Naive B cell (primary cell): ENCODE results near the gene LRRC75A. TPM values are rescaled to one million over a fixed set of nuclear protein-coding genes. Genes with fewer than 3 reads are reported as not detected.
"Not testable (repeated sequence)": the region's sequence is repeated elsewhere in the genome, so short reads cannot be mapped to it uniquely, and the experiment has no call there.

Source experiments
- ATAC-seq, 2 donors: fragments of 150-1000 bp; cut with Tn5 transposase; 2 replicates each; pipeline ENCODE4 v1.10.0; 2021; ENCODE audit warnings: low read depth in 2 of 2, mild to moderate bottlenecking in 2 of 2, moderate library complexity in 2 of 2
- DNase-seq: peaks from one replicate; pipeline ENCODE4 v3.0.0; 2022
- H3K27ac Mint-ChIP-seq, 6 donors: one replicate each; pipeline ENCODE4 v1.8.0; 2020 to 2022; ENCODE audit warnings: mild to moderate bottlenecking in 6 of 6, mixed read lengths in 6 of 6, moderate library complexity in 5 of 6, inconsistent platforms in 2 of 6
- H3K27me3 Mint-ChIP-seq, 3 donors: one replicate each; pipeline ENCODE4 v1.8.0; 2021 to 2022; ENCODE audit warnings: mixed read lengths in 3 of 3, mild to moderate bottlenecking in 1 of 3
- H3K36me3 Mint-ChIP-seq, 2 donors: one replicate each; pipeline ENCODE4 v1.8.0; 2020 to 2022; ENCODE audit warnings: mixed read lengths in 2 of 2, inconsistent platforms in 1 of 2, mild to moderate bottlenecking in 1 of 2
- H3K4me1 Mint-ChIP-seq, 3 donors: one replicate each; pipeline ENCODE4 v1.8.0; 2020 to 2022; ENCODE audit warnings: mixed read lengths in 3 of 3, inconsistent platforms in 1 of 3, mild to moderate bottlenecking in 1 of 3, moderate library complexity in 1 of 3
- H3K4me3 Mint-ChIP-seq, 8 donors: one replicate each; pipeline ENCODE4 v1.8.0; 2020 to 2022; ENCODE audit warnings: mild to moderate bottlenecking in 8 of 8, mixed read lengths in 8 of 8, moderate library complexity in 8 of 8, inconsistent platforms in 2 of 8
- H3K9me3 Mint-ChIP-seq, 7 donors: one replicate each; pipeline ENCODE4 v1.8.0; 2020 to 2022; ENCODE audit warnings: mixed read lengths in 7 of 7, mild to moderate bottlenecking in 5 of 7, inconsistent platforms in 2 of 7, moderate library complexity in 1 of 7
- polyA plus RNA-seq, 6 donors: library from polyadenylated mRNA; unstranded; fragments of 300-500 nt; fragmentation: Illumina TruSeq; gene quantifications; one replicate each; pipeline ENCODE4 v1.2.3, GENCODE V29; 2021; ENCODE audit warnings: low read depth in 6 of 6

LRRC75A gene
- polyA plus RNA-seq, 6 donors from 2014 or later: 0.21 to 1.9 (median 1.1) TPM

DNA sequence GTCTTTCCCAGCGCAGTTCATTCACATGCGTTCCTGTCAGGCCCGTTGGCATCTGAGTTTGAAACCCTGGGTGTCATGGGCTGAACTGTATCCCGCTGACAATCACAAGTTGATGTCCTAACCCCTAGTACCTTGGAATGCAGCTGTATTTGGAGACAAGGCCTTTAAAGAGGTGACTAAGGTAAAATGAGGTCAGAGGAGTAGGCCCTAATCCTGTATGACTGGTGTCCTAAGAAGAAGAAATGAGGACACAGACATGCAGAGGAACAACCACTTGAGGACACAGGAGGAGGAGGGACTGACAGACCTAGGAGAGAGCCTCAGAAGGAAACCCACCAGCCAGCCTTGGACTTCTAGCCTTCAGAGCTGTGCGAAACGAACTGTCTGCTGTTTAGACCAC is 43.5 kb downstream of the LRRC75A start:
- Mint-ChIP-seq H3K4me1 (peaks cover 12 to 28% (median 21%) of the 10 kb centered on the region in 3 donors), H3K27me3 (no peaks in the 10 kb centered on the region), H3K9me3 (no peaks in the 10 kb centered on the region), H3K4me3 (no peak overlapping the region), H3K36me3 (peaks cover 0 to 15% of the 10 kb centered on the region in 2 donors), H3K27ac (peak overlapping the region in 1 of 6 donors; percentile 87)
- no peak for DNase-seq
- no peak for ATAC-seq

DNA sequence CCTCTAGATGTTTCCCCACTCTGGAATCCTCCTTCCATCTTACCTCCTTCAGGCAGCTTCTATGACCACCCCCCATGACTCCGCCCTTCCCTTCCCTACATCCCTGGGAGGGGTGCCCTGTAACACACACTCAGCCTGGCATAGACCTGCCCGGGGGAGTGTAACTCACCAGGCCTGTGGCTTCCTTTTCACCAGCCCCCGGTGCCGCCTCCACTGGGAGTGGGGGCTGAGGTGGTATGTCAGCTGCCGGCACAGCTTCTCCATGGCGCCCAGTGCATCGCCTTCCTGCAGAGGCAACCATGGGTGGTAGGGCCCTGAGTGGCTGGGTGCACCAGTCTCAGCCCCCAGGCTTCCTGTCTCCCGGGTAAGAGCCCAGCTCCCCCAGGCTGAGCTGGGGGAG is 44.3 kb downstream of the LRRC75A start:
- DNase-seq: no peak

DNA sequence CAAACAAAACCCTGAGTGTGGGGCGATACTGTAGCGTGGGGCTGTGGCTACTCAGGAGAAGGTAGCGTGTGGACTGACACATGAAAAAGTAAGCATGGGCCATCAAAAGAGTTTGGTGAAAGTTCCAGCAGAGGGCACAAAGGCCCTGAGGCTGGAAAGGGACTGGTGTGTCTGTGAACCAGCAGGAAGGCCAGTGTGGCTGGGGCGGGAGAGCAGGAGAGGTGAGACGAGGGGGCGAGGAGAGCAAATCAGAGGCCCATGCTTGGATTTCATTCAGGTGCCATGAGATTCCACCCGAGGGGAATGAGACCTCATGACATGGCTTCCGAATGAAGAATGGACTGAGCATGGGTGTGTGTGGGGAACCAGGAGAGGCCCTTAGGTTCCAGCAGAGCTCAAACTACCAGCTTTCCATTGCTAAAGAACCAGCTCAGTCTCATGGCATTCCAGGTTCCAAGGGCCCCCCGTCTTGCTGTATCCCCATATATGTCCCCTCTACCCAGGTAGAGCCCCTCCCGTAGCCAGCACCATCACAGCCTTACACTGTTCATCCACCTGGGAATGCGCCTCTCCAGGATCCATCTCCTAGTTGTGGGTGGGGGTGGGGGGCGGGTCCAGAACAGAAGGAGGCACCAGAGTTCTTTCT is 45.5 kb downstream of the LRRC75A start:
- peak overlapping the region in 1 of 8 donors; percentile 18 for H3K4me3 Mint-ChIP-seq
- ATAC-seq (no peak), DNase-seq (no peak)
- H3K36me3 Mint-ChIP-seq: peaks cover 0 to 15% of the 10 kb centered on the region in 2 donors
- no peaks in the 10 kb centered on the region for H3K9me3 Mint-ChIP-seq
- peak overlapping the region in 3 of 6 donors; percentile 60 to 74 (median 65) for H3K27ac Mint-ChIP-seq
- no peaks in the 10 kb centered on the region for H3K27me3 Mint-ChIP-seq
- H3K4me1 Mint-ChIP-seq: peaks cover 22 to 39% (median 28%) of the 10 kb centered on the region in 3 donors

More for the DNA sequence above, 44.3 kb downstream of the LRRC75A start:
- H3K36me3 Mint-ChIP-seq: peaks cover 0 to 15% of the 10 kb centered on the region in 2 donors
- H3K27me3 Mint-ChIP-seq: no peaks in the 10 kb centered on the region
- no peak for ATAC-seq
- peak overlapping the region in 1 of 6 donors; percentile 83 for H3K27ac Mint-ChIP-seq
- no peak overlapping the region for H3K4me3 Mint-ChIP-seq
- H3K9me3 Mint-ChIP-seq: no peaks in the 10 kb centered on the region
- peaks cover 13 to 27% (median 22%) of the 10 kb centered on the region in 3 donors for H3K4me1 Mint-ChIP-seq

DNA sequence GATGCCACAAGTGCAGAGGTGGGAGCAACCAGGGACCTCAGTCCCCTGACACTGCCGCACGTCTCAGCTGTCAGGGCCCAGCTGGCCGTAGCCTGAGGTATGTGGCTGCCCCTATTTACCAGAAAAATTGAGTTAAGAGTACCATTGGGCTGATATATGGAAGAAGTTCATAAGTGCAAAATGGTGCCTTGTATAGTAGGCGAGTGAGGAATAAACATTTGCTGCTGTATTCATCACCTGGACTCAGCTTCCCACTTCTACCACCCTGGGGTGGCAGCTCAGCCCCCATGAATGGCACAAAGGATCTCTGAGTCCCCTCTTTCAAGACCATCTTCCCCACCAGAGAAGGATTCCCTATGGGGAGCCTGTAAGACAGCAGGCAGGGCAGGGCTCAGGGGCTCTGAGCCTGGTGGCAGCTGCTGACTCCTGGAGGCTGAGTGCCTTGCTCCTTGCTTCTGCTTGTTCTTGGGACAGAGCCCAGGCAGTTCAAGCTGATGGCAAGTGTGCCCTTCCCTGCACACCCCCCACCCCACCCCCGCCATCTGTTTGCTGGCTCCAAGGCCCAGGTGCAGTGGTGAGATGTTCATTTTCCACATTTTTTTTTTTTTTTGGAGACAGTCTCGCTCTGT is 47.6 kb downstream of the LRRC75A start:
- Mint-ChIP-seq H3K9me3 (no peaks in the 10 kb centered on the region), H3K27me3 (no peaks in the 10 kb centered on the region), H3K27ac (no peak overlapping the region), H3K4me1 (peaks cover 25 to 41% (median 34%) of the 10 kb centered on the region in 3 donors), H3K36me3 (peaks cover 0 to 6% of the 10 kb centered on the region in 2 donors), H3K4me3 (peak overlapping the region in 1 of 8 donors; percentile 68)
- ATAC-seq (no peak), DNase-seq (no peak)

DNA sequence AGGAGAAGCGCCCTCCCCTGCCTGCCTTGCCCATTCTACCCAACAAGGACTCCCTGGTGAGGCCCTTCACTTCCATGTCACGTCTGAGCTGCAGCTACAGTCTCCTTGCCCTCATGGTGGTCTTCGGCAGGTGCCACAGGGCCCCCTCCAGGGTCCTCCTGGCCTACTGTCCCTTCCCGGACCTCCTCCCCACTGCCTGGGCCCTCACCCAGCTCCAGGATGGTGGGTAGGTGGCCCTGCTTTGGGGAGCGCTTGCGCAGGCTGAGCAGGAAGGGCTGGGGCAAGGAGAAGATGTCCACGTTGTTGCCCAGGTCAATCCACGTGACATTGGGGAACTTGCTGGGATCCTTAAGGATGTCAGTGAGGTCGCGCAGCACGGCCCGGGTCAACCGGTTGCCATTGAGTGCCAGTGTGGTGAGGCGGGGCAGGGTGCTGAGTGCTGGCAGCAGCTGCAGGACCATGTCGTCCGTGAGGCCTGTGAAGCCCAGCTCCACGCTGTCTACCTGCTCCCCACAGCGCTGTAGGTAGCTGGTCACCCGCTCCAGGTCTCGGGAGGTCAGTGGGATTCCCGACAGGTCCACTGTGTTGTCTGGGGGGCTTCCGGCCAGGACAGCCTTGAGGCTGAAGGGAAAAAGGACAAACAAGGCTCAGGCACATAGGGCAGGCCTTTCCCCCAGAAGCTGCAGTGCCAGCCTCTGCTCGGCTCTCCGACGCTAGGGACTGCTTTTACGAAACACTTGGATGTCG is 48.3 kb downstream of the LRRC75A start:
- Mint-ChIP-seq H3K9me3 (no peaks in the 10 kb centered on the region), H3K4me3 (peak overlapping the region in 1 of 8 donors; percentile 68), H3K36me3 (peaks cover 0 to 6% of the 10 kb centered on the region in 2 donors), H3K4me1 (peaks cover 30 to 48% (median 37%) of the 10 kb centered on the region in 3 donors), H3K27me3 (no peaks in the 10 kb centered on the region), H3K27ac (no peak overlapping the region)
- ATAC-seq (no peak), DNase-seq (no peak)

DNA sequence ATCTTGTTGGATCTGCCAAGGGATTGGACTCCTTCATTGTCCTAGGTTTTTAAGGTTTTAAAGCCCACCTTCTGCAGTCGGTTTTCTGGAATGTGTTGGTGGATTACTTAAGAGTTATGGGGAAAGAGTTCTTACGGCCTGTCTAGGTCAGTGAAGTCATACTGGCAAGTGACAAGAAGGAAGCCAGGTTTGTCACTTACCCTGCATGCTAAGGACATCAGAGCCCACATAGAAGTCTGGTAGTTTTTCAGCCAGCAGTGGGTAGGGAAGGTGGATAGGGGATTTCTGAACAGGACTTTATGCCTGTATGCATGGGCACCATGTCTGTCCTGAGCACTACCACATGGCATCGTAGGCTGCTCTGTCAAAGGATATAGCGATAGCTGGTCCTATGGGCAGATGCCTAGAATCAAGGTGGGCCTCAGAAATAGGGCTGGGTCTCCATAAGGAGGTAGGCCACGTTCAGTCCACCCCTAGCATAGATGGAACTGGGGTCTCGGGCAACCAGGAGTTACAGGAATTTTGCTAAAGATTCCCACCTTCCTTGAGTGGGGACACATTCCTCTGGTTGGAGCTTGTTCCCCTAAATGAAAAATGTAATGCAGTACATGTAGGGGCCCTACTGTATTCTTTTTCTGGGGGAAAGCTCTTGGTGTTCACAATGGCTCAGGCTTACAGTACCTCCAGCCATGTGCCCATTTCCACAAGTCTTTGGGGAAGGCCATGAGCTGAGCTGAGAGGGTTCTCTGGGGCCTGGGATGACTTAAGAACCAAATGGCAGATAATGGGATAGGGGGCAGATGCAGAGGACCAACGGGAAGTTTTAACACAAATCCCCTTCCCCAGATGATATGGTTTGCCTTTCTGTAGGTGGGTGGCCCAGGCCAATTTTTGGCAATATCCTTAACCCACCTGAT is 49.1 kb downstream of the LRRC75A start:
- Mint-ChIP-seq H3K27ac (peak overlapping the region in 1 of 6 donors; percentile 18), H3K36me3 (peaks cover 0 to 6% of the 10 kb centered on the region in 2 donors), H3K4me3 (peak overlapping the region in 1 of 8 donors; percentile 98), H3K27me3 (no peaks in the 10 kb centered on the region), H3K4me1 (peaks cover 37 to 56% (median 45%) of the 10 kb centered on the region in 3 donors), H3K9me3 (no peaks in the 10 kb centered on the region)
- no peak for DNase-seq
- ATAC-seq: no peak

DNA sequence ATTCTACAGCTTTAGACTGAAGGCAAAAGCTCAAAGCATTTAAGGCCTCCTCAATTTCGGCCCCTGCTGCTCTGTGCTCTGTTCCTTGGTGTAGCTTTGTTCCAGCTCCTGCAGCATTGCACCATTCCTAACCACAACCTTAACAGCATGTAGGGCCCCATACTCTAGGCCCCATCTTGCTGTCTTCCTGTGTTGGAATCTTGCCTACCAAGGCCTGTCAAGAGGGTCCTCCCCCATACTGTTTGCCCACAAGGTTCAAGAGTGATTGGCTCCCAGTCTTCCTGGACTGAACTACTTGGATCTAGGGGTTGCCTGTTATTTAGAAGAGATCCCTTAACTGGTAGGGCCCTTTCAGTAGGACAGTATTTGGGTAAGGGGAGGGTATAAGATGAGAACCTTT is 49.9 kb downstream of the LRRC75A start:
- DNase-seq (no peak), ATAC-seq (no peak)
- Mint-ChIP-seq H3K9me3 (no peaks in the 10 kb centered on the region), H3K4me1 (peaks cover 34 to 59% (median 47%) of the 10 kb centered on the region in 3 donors), H3K27me3 (no peaks in the 10 kb centered on the region), H3K36me3 (peaks cover 0 to 6% of the 10 kb centered on the region in 2 donors), H3K27ac (no peak overlapping the region), H3K4me3 (peak overlapping the region in 3 of 8 donors; percentile 14 to 98 (median 24))

DNA sequence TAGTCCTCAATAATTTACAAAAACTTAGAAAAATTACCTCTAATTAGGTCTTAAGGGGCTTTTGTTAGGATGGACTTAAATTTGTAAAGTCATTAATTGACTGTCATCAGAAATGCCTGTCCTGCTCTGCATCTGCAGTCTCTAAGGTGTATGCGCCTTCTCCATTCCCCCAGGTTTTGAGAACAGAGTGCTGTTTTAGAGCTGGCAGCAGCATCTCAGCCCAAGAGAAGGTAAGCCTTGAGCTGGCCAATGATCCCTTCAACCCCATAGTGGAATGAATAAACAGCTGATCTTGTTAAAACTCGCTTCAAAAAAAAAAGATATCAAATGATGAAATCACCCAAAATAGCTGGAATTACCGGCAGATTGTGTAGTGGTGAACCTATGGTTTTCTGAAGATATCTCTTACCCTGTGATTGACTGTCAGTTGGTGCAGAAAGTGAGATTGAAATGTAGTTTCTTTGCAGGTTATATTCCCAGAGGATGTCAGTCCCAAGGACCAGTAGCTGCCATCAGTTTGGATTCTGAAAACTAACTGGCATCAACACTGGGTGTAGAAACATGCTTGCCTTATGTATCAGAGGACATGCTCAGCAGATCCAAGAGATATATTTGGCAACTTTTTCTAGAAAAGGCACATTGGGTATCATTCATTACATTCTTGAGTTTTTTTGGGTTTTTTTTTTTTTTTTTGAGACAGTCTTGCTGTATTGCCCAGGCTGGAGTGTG is 50.9 kb downstream of the LRRC75A start:
- peak overlapping the region in 1 of 6 donors; percentile 21 for H3K27ac Mint-ChIP-seq
- no peaks in the 10 kb centered on the region for H3K9me3 Mint-ChIP-seq
- H3K4me3 Mint-ChIP-seq: peak overlapping the region in 5 of 8 donors; percentile 15 to 100 (median 98)
- H3K36me3 Mint-ChIP-seq: peaks cover 0 to 1% of the 10 kb centered on the region in 2 donors
- no peaks in the 10 kb centered on the region for H3K27me3 Mint-ChIP-seq
- ATAC-seq (no peak), DNase-seq (no peak)
- peaks cover 38 to 62% (median 51%) of the 10 kb centered on the region in 3 donors for H3K4me1 Mint-ChIP-seq

DNA sequence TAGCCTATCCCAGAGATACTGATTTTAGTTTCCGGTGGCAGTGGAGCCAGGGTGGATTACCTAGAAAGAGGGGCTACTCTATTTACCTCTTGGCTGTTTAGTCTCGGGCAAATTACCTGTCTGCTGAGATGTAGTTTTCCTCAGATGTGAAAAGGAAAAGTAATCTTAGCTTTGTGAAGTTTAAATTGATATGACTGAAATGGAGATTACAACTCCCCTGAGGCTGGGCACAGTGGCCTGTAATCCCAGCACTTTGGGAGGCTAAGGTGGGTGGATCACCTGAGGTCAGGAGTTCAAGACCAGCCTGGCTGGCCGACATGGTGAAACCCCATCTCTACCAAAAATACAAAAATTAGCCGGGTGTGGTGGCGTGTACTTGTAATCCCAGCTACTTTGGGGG is 51.6 kb downstream of the LRRC75A start:
- not testable (repeated sequence) for H3K27me3 Mint-ChIP-seq, H3K9me3 Mint-ChIP-seq, ATAC-seq, DNase-seq, H3K36me3 Mint-ChIP-seq
- Mint-ChIP-seq H3K27ac (peak overlapping the region in 5 of 6 donors; percentile 73 to 99 (median 88)), H3K4me1 (peaks cover 44 to 68% (median 58%) of the 10 kb centered on the region in 3 donors), H3K4me3 (peak overlapping the region in 7 of 8 donors; percentile 98 to 100 (median 99))

DNA sequence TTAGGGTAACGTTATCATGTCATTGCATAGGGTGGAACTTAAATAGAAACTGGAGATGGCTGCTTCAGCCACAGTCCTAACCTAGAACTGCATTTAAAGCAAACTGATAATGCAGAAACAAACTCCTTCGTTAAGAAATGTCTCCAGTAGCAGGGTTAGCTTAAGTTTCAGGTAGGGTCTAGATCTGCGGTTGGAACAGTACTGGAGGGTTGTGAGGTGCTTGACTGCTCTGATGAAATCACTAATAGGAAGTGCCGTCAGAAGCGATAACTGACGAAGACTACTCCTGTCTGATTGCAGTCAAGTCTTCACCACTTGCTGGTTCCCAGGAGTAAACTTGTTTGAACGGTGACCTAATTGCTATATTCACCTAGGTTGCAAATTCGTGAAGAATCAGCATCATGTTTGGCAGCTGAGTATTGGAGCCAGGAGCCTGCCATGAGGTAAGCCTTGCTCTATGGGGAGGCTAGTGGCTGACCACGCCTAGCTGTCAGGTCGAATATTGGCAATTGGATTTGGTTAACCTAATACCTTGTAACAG is 52.1 kb downstream of the LRRC75A start:
- no peaks in the 10 kb centered on the region for H3K27me3 Mint-ChIP-seq
- peak; percentile 31 to 47 for ATAC-seq

DNA sequence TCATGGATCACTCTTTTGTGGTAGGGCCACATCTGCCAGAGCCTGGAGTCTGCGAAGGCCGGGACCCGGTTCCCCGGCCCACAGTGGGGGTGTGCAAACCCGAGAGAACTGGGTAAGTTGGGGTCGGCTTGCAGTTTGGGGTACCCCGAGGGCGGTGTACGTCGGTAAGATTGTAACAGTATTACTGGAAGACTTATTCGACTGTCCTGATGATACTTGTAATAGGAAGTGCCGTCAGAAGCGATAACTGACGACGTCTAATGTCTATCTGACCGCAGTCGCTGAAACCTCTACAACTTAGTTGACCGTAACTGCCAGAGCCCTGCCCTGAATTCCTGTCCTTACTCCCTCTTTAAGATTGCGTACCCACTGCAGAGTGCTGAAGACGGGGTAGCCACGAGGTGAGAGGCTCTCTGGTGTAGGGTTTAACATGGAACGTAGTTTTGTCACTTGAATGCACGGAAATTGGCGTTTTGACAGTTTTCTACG is 52.6 kb downstream of the LRRC75A start:
- Mint-ChIP-seq H3K4me1 (peaks cover 46 to 67% (median 61%) of the 10 kb centered on the region in 3 donors), H3K4me3 (peak overlapping the region; percentile 98 to 100 (median 99)), H3K27ac (peak overlapping the region; percentile 74 to 100 (median 98)), H3K27me3 (no peaks in the 10 kb centered on the region), H3K9me3 (no peaks in the 10 kb centered on the region), H3K36me3 (no peaks in the 10 kb centered on the region)
- no peak for DNase-seq
- peak; percentile 20 to 31 for ATAC-seq

More for the DNA sequence above, 52.1 kb downstream of the LRRC75A start:
- Mint-ChIP-seq H3K9me3 (no peaks in the 10 kb centered on the region), H3K27ac (peak overlapping the region; percentile 77 to 100 (median 98)), H3K4me1 (peaks cover 46 to 68% (median 63%) of the 10 kb centered on the region in 3 donors), H3K4me3 (peak overlapping the region; percentile 98 to 100 (median 99)), H3K36me3 (no peaks in the 10 kb centered on the region)
- DNase-seq: peak; percentile 38
